Activated CD4-positive, alpha-beta T cell treated with anti-CD3 and anti-CD28 coated beads for 48 hours (primary cell): ENCODE measurements around the gene TNP2.

ENCODE experiments used
- DNase-seq: peaks from one replicate; pipeline ENCODE4 v3.0.0-alpha.2; 2020

The TNP2 gene

GRCh38 chr16:11268921-11269375, at the start of gene TNP2:
TSS of gene TNP2 (minus strand) at chr16:11269325. CDS start at chr16:11269262, 63 bp downstream.
- DNase-seq = no peak

GRCh38 chr16:11318817-11319216, 49.7 kb upstream of the TNP2 start:
- DNase-seq = no peak

- DNase-seq = no peak
Measured at GRCh38 chr16:11316331-11317015, 47.3 kb upstream of the TNP2 start.

GRCh38 chr16:11315510-11315909, 46.4 kb upstream of the TNP2 start:
- DNase-seq = no peak

GRCh38 chr16:11314309-11314894, 45.3 kb upstream of the TNP2 start:
- DNase-seq = no peak

- no peak for DNase-seq
Measured at GRCh38 chr16:11313493-11314308, 44.6 kb upstream of the TNP2 start.

- peak; percentile 44 for DNase-seq
Measured at GRCh38 chr16:11312718-11313492, 43.8 kb upstream of the TNP2 start.

GRCh38 chr16:11310997-11311561, 42.0 kb upstream of the TNP2 start:
- no peak for DNase-seq

- no peak for DNase-seq
Measured at GRCh38 chr16:11310634-11310977, 41.5 kb upstream of the TNP2 start.

- DNase-seq = no peak
Measured at GRCh38 chr16:11309895-11310633, 40.9 kb upstream of the TNP2 start.

GRCh38 chr16:11308493-11309283, 39.6 kb upstream of the TNP2 start:
- no peak for DNase-seq

- DNase-seq = no peak
Measured at GRCh38 chr16:11307639-11308492, 38.7 kb upstream of the TNP2 start.

- DNase-seq = no peak
Measured at GRCh38 chr16:11306997-11307638, 38.0 kb upstream of the TNP2 start.

- DNase-seq = no peak
Measured at GRCh38 chr16:11306381-11306780, 37.3 kb upstream of the TNP2 start.

- no peak for DNase-seq
Measured at GRCh38 chr16:11303405-11304138, 34.4 kb upstream of the TNP2 start.

- DNase-seq = no peak
Measured at GRCh38 chr16:11302977-11303376, 33.9 kb upstream of the TNP2 start.

- DNase-seq = no peak
Measured at GRCh38 chr16:11301645-11302501, 32.7 kb upstream of the TNP2 start.

GRCh38 chr16:11300560-11300892, 31.4 kb upstream of the TNP2 start:
- no peak for DNase-seq
